ENCODE data around the gene GPC4. TPM values are rescaled to one million over a fixed set of nuclear protein-coding genes. Genes with fewer than 3 reads are reported as not detected.

Gene GPC4
- total and polyA plus RNA-seq, 2 experiments from 2014 or later: 124 to 183 TPM

DNA sequence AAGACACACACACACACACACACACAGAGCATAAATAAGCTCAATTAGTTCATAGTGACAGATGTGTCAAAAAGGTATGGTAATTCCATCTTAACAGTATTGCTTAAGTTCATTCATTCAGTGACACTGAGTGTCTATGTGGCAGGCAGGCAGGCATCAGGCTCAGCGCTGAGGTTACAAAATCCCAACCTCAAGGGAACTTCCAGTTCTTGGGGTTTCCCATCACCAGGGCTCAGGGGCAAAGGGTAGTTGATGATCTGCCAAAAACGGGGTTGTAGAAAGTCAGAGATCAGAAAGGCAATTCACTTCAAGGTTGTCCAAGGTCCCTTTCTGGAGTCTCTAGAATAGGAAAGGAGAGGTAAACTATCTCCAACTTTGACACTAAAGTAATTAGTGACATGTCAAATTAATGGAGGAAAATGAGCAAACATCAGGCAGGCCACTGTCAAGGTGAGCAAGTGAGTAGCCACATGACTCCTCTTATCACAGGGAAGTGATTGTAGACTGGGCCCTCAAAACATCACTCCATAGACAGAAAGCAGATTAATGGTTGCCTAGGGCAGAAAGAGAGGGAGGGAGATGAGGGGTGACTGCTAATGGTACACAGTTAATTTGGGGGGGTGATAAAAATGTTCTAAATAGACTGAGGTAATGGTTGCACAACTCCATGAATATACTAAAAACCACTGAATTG is 41.8 kb downstream of the GPC4 start (continued):
- TF ChIP-seq, protein P1, sequence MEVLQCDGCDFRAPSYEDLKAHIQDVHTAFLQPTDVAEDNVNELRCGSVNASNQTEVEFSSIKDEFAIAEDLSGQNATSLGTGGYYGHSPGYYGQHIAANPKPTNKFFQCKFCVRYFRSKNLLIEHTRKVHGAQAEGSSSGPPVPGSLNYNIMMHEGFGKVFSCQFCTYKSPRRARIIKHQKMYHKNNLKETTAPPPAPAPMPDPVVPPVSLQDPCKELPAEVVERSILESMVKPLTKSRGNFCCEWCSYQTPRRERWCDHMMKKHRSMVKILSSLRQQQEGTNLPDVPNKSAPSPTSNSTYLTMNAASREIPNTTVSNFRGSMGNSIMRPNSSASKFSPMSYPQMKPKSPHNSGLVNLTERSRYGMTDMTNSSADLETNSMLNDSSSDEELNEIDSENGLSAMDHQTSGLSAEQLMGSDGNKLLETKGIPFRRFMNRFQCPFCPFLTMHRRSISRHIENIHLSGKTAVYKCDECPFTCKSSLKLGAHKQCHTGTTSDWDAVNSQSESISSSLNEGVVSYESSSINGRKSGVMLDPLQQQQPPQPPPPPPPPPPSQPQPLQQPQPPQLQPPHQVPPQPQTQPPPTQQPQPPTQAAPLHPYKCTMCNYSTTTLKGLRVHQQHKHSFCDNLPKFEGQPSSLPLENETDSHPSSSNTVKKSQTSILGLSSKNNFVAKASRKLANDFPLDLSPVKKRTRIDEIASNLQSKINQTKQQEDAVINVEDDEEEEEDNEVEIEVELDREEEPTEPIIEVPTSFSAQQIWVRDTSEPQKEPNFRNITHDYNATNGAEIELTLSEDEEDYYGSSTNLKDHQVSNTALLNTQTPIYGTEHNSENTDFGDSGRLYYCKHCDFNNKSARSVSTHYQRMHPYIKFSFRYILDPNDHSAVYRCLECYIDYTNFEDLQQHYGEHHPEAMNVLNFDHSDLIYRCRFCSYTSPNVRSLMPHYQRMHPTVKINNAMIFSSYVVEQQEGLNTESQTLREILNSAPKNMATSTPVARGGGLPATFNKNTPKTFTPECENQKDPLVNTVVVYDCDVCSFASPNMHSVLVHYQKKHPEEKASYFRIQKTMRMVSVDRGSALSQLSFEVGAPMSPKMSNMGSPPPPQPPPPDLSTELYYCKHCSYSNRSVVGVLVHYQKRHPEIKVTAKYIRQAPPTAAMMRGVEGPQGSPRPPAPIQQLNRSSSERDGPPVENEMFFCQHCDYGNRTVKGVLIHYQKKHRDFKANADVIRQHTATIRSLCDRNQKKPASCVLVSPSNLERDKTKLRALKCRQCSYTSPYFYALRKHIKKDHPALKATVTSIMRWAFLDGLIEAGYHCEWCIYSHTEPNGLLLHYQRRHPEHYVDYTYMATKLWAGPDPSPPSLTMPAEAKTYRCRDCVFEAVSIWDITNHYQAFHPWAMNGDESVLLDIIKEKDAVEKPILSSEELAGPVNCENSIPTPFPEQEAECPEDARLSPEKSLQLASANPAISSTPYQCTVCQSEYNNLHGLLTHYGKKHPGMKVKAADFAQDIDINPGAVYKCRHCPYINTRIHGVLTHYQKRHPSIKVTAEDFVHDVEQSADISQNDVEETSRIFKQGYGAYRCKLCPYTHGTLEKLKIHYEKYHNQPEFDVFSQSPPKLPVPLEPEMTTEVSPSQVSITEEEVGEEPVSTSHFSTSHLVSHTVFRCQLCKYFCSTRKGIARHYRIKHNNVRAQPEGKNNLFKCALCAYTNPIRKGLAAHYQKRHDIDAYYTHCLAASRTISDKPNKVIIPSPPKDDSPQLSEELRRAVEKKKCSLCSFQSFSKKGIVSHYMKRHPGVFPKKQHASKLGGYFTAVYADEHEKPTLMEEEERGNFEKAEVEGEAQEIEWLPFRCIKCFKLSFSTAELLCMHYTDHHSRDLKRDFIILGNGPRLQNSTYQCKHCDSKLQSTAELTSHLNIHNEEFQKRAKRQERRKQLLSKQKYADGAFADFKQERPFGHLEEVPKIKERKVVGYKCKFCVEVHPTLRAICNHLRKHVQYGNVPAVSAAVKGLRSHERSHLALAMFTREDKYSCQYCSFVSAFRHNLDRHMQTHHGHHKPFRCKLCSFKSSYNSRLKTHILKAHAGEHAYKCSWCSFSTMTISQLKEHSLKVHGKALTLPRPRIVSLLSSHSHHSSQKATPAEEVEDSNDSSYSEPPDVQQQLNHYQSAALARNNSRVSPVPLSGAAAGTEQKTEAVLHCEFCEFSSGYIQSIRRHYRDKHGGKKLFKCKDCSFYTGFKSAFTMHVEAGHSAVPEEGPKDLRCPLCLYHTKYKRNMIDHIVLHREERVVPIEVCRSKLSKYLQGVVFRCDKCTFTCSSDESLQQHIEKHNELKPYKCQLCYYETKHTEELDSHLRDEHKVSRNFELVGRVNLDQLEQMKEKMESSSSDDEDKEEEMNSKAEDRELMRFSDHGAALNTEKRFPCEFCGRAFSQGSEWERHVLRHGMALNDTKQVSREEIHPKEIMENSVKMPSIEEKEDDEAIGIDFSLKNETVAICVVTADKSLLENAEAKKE (CRISPR knock-in tag; IDR thresholded peaks at IDR 0.05): no peak
- no peak for TF ChIP-seq CREB1 (CRISPR knock-in tag; IDR thresholded peaks at IDR 0.05; ENCODE audit: low read depth)

DNA sequence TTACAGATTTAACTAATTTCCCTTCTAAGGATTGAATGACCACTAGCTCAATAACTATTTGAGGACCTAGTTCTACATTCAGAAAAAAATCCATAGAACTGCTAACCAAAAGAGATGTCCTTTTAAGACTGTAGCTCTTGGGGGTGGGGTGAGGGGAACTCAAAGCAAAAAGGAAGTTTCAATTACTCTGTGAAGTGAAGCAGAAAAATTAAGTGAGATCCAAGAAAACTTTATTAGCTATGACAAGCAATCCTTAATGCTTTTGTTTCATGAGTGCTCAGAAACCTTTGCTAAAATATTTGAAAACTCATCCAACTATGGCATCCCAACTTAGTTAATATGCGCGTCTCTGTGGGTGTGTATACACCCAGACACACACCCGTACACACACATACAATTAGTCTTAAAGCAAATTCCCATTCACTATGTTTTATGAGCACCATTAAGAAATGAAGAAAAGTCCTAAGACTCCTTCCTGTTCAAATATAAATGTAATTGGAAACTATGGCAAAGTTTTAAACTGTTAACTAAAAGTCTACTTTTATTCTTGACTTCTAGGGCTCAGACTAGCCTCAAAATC is 44.5 kb downstream of the GPC4 start:
- Histone ChIP-seq H4K20me1 (replicated peaks; ENCODE audit: insufficient read depth) (peaks cover 48% of the 10 kb centered on the region), H3F3A (replicated peaks; ENCODE audit: low read depth) (no peaks in the 10 kb centered on the region), H3K27ac (ENCODE audit: low read depth) (no peak overlapping the region; the same call in 1 of the 2 replicates), H3K27me3 (ENCODE audit: insufficient read depth) (no peaks in the 10 kb centered on the region), H3K4me1 (ENCODE audit: insufficient read depth) (peaks cover 56% of the 10 kb centered on the region), H3K36me3 (ENCODE audit: insufficient read depth) (no peaks in the 10 kb centered on the region), H3K9me2 (ENCODE audit: insufficient read depth) (no peaks in the 10 kb centered on the region), H3K4me3 (no peak overlapping the region), H3K4me2 (no peak overlapping the region), H3K79me2 (replicated peaks; ENCODE audit: insufficient read depth) (peaks cover 100% of the 10 kb centered on the region), H2AFZ (no peak overlapping the region)
- no peaks in the 10 kb centered on the region; the same call in 2 of the 3 replicates for H3K36me3 Mint-ChIP-seq (ENCODE audit: low read depth)
- peaks cover 6% of the 10 kb centered on the region for H3K27me3 Mint-ChIP-seq (ENCODE audit: insufficient read depth, low read depth, poor library complexity)
- no peak for DNase-seq (ENCODE audit: low spot score)
- H3K4me3 Mint-ChIP-seq: no peak overlapping the region
- H3K27ac Mint-ChIP-seq: no peak overlapping the region; the same call in 1 of the 2 replicates
- no peaks in the 10 kb centered on the region for H3K9me3 Mint-ChIP-seq
- H3K4me1 Mint-ChIP-seq: peaks cover 68% of the 10 kb centered on the region
- ATAC-seq: no peak
- TF ChIP-seq JUNB (IDR thresholded peaks at IDR 0.05; ENCODE audit: unreplicated experiment) (no peak), STAT1 (IDR thresholded peaks at IDR 0.05; ENCODE audit: unreplicated experiment) (no peak), POLR2AphosphoS5 (IDR thresholded peaks at IDR 0.05; ENCODE audit: low read depth) (no peak)
- TF ChIP-seq, protein P2, sequence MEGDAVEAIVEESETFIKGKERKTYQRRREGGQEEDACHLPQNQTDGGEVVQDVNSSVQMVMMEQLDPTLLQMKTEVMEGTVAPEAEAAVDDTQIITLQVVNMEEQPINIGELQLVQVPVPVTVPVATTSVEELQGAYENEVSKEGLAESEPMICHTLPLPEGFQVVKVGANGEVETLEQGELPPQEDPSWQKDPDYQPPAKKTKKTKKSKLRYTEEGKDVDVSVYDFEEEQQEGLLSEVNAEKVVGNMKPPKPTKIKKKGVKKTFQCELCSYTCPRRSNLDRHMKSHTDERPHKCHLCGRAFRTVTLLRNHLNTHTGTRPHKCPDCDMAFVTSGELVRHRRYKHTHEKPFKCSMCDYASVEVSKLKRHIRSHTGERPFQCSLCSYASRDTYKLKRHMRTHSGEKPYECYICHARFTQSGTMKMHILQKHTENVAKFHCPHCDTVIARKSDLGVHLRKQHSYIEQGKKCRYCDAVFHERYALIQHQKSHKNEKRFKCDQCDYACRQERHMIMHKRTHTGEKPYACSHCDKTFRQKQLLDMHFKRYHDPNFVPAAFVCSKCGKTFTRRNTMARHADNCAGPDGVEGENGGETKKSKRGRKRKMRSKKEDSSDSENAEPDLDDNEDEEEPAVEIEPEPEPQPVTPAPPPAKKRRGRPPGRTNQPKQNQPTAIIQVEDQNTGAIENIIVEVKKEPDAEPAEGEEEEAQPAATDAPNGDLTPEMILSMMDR (conservative IDR thresholded peaks at IDR 0.05; ENCODE audit: low read depth in 2 of 2): no peak
- TF ChIP-seq, protein P1 (CRISPR knock-in tag; IDR thresholded peaks at IDR 0.05): no peak

Measured in GM23338 (cell line).